ENCODE data around the gene FHIT.

FHIT gene

GRCh38 chr3:60765776-60766175 is 485.5 kb downstream of the FHIT start:
- DNase-seq (ENCODE audit: low read depth, low spot score): no peak

GRCh38 chr3:60764870-60765269 is 486.4 kb downstream of the FHIT start:
- no peak for DNase-seq (ENCODE audit: low read depth, low spot score)

DNA sequence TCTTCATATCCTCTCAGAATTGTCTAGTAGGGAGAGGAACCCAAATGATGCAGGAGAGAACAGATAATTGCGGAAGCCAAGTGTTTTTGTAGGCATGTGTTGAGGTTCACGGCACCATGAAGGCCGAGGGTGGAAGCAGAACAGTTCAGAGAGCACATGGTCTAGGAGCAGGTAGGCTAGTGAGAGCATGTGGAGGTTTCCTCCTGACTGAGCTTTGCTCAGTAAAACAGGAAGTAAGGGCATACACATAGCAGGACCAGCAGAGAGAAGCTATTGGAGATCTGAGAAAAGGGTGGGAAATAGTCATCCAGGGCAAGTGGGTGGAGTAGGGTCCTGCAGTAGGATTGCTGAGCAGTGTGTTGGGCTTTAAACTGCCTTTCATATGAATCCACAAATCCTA is 491.1 kb downstream of the FHIT start:
- no peak for DNase-seq (ENCODE audit: low read depth, low spot score)

DNA sequence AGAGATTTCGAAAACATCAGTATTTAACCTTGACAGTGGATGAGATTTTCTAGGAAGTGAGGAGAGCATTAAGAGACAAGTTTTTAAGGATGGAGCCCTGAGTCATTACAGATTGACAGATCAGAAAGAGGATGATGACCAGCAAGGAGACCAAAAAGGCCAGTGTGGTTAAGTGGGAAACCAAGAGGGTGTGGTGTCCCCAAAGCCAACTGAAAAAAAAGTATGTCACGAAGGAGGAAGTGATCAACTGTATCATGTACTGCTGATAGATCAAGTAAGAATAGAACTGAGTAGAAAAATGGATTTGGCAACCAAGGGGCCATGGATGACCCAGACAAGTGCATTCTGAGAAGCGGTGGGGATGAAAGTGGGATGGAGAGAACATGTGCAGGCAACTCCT is 491.8 kb downstream of the FHIT start:
- no peak for DNase-seq (ENCODE audit: low read depth, low spot score)

DNA sequence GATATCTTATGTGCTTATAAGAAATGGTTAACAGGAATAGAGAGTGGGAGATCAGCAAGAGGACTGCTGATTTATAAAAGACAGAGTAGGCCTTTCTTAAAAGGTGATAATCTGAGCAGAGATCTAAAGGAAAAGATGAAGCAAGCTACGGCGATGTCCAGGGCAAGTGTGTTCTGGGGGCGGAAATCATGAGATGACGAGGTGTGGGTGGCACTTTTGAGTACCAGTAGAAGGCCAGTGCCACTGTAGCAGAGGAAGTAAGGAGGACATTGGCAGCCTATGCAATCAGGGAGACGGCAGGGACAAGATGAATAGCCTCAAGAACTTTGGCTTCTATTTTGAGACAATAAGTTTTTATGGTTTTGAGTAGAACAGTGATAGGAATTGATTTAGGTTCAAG is 492.4 kb downstream of the FHIT start:
- no peak for DNase-seq (ENCODE audit: low read depth, low spot score)

- DNase-seq (ENCODE audit: low read depth, low spot score): no peak
Measured at GRCh38 chr3:60758171-60758570, 493.1 kb downstream of the FHIT start.

GRCh38 chr3:60757724-60758123 is 493.5 kb downstream of the FHIT start:
- no peak for DNase-seq (ENCODE audit: low read depth, low spot score)

GRCh38 chr3:60756241-60757030 is 494.8 kb downstream of the FHIT start:
- DNase-seq (ENCODE audit: low read depth, low spot score): no peak

GRCh38 chr3:60755094-60755493 is 496.2 kb downstream of the FHIT start:
- DNase-seq (ENCODE audit: low read depth, low spot score): no peak

- no peak for DNase-seq (ENCODE audit: low read depth, low spot score)
Measured at GRCh38 chr3:60754617-60755016, 496.6 kb downstream of the FHIT start.

DNA sequence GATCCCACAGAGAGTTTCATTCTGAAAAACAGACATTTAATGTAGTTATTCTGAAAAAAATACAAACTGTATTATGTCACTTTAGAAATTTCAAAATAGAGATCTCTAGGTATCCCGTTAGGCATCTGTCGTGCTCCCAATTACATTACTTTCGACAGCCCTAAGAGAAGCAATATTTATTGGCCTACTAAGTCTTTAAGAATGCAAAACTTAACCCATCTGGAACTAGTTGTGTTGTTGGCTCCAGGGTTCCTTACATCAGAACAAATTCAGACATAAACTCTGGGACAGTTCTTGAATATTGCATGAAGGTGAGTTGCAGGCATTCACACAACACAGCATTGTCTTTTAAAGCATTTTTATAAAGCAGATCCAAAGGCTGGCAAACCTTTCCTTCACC is 498.4 kb downstream of the FHIT start:
- DNase-seq (ENCODE audit: low read depth, low spot score): no peak

GRCh38 chr3:60746695-60747416 is 504.4 kb downstream of the FHIT start:
- DNase-seq (ENCODE audit: low read depth, low spot score): no peak

DNA sequence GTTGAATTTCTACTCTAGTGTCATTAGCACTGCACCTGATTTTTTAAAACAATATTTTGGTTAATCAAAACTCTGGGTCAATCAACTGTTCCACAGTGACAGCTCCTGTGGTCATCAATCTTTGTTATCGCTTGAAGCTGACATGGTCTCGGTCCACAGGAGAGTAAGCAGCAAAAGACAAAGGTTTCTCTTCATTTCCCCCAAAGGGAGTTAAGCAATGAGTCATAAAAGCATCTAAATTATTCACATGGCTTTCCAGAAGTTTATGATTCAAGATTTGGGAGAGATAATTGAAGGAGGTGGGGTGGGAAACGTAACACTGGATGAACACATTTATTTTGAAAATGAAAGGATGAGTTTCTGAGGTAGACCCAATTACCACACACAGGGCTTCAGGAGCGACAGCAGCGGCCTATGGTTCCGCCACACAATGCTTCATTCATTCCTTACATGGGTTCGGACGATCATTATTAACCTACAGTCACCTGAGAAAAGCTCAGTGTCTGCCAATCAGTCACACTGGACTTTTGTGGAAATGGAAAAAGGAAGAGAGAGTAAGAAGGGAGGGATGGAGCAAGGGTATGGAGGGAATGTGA is 505.1 kb downstream of the FHIT start:
- DNase-seq (ENCODE audit: low read depth, low spot score): no peak

DNA sequence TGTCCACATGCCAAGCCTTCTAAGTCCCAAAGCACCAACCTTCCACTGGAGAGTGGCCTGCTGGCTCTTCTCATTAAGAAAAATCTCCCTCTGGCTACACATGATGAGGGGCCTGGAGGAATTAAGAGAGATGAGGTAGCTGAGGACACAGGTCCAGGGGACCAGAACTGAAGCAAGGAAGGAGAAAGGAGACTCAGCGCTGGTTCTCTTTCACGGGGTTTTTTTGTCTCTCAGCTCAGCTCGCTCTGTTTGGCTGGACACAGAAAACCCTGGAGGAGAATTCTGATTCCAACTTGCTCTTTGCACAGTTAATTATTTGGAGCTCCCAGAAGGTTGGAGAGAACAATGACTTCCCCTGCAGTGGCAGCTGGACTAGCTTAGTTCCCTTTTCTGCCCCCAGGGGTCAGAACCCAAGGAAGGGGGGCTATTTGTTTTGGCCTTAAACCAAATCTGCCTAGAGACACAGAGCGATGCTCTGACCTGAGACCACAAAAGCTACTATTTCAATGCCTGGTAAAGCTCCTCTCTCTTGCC is 507.6 kb downstream of the FHIT start:
- no peak for DNase-seq (ENCODE audit: low read depth, low spot score)

- DNase-seq (ENCODE audit: low read depth, low spot score): no peak
Measured at GRCh38 chr3:60742606-60743145, 508.6 kb downstream of the FHIT start.

DNA sequence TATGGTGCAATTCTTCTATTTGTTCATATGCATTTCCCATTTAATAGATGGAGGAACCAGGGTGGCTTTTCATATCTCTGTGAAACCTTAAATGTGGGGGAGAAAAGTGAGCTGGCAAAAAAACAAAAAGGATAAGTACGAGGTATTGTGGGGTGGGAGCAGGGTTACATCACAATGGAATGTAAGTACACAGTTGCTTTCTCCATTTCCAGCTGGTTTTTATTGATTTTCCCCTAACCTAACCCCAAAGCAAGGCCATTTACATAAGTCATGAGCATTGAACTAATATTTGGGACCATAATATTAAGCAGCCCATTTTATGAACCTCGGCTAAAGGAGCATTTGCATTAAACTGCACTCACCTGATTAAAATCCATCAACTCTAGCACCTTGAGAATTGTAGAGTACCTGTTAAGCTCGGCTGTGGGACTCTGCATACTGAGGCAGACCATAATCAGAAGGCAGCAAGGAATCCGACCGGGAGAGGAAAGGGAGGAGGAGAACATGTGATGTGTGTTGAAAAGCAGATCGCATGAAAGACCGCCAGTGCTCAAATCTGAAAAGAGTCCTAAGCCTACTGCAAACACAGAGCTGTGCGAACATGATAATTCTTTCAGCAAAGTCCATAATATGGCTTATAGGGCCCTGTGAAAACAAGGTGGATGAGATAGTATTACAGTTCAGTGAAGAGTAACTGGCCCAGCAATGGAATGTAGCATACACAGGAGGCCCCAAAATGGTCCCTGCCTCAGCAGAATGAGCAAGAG is 513.4 kb downstream of the FHIT start:
- DNase-seq (ENCODE audit: low read depth, low spot score): no peak

DNA sequence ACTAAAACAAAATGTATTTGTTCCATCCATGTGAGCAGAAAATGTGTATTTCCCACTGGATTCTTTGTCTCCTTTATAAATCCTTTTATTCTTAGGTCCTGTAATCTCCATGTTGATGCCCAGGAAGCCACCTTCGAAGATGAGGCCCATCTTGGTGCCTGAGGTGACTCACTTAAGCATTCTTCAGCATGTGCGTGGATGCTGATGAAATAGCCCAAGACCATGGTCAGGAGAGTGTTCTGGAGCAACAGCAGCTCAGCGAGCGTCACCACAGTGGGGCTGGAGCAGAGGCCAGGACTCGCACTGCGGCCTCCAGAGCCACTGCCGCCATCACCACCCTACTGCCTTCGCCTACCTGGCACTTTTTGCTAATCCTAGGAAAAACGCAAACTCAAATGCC is 520.9 kb downstream of the FHIT start:
- no peak for DNase-seq (ENCODE audit: low read depth, low spot score)

GRCh38 chr3:60729056-60729455 is 522.2 kb downstream of the FHIT start:
- no peak for DNase-seq (ENCODE audit: low read depth, low spot score)

DNA sequence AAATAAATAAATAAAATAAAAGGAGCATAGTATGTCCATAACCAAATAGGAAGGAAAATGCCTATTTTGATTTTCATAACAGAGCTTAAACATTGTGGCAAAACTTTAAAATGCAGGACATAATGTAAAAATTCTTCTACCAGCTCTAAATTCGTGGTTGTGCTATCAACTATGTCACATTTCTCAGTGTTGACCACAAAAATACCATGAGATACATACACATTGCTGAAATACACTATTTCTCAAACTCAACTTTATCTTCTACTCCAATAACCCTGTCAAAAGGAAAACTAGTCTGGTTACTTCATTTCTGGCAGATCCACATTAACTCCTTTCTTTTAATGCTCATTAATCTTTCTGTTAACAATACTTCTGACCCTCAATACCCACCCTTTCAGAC is 523.2 kb downstream of the FHIT start:
- DNase-seq (ENCODE audit: low read depth, low spot score): no peak

- DNase-seq (ENCODE audit: low read depth, low spot score): no peak
Measured at GRCh38 chr3:60720736-60721135, 530.5 kb downstream of the FHIT start.

- DNase-seq (ENCODE audit: low read depth, low spot score): no peak
Measured at GRCh38 chr3:60716573-60716972, 534.7 kb downstream of the FHIT start.
